HG03060 (cell line): ENCODE data around the gene HECW1.
"Not testable (repeated sequence)": the region's sequence is repeated elsewhere in the genome, so short reads cannot be mapped to it uniquely, and the experiment has no call there.

ENCODE experiments used
- ATAC-seq: cut with Tn5 transposase; IDR thresholded peaks from one replicate; pipeline ENCODE4 v1.9.1; 2021; ENCODE audit warnings: low read depth, moderate number of reproducible peaks; ENCODE audit not compliant: unreplicated experiment

The HECW1 gene

DNA sequence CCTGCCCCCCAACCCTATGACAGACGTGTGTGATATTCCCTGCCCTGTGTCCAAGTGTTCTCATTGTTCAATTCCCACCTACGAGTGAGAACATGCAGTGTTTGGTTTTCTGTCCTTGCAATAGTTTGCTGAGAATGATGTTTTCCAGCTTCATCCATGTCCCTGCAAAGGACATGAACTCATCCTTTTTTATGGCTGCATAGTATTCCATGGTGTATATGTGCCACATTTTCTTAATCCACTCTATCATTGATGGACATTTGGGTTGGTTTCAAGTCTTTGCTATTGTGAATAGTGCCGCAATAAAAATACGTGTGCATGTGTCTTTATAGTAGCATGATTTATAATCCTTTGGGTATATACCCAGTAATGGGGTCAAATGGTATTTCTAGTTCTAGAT lies 231.0 kb downstream of the HECW1 start:
- not testable (repeated sequence) for ATAC-seq

DNA sequence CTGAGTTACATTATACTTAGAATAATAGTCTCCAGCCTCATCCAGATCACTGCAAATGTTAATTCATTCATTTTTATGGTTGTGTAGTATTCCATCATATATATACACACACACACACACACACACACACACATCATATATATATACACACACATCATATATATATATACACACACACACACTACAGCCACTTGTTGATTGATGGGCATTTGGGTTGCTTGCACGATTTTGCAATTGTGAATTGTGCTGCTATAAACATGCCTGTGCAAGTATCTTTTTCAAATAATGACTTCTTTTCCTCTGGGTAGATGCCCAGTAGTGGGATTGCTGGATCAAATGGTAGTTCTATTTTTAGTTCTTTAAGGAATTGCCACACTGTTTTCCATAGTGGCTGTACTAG lies 233.2 kb downstream of the HECW1 start:
- not testable (repeated sequence) for ATAC-seq

- no peak for ATAC-seq
These were observed 239.2 kb downstream of the HECW1 start for GRCh38 chr7:43351683-43352082.

DNA sequence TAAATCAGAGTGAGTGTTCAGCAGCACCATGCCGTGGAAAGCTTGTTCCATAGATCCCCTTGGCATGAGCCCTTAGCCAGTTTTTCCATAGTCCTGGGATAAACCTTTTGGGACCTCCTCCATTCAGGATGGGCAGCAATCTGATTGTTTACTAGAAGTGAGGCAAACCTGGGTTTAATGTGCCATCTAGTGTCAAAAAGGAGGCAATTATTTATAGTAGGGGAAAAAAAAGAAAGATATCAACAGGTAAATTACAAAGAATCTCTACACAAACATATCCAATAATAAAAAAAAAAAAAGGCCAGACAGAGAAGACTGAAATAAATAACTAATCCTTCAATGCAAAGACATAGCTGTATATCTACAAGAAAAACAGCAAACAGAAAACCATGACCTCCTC lies 241.5 kb downstream of the HECW1 start:
- ATAC-seq = no peak

DNA sequence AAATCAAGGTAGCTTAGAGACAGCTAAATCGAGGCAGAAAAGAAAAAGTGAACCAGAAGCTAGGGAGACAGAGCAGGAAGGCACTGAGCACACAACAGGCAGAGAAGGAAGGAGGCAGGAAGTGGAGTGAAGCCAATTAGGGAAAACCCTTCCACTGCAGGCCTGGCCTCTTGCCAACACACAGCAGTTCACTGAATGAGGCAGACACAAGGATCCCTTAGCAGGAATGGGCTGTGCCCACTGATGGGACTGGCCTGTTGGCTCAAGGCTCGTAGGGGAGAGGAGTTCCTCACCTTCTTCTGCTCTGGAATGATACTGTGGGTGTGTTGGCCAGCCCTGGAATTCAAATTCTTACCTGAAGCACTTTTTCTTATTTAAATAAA lies 250.2 kb downstream of the HECW1 start:
- ATAC-seq = no peak

DNA sequence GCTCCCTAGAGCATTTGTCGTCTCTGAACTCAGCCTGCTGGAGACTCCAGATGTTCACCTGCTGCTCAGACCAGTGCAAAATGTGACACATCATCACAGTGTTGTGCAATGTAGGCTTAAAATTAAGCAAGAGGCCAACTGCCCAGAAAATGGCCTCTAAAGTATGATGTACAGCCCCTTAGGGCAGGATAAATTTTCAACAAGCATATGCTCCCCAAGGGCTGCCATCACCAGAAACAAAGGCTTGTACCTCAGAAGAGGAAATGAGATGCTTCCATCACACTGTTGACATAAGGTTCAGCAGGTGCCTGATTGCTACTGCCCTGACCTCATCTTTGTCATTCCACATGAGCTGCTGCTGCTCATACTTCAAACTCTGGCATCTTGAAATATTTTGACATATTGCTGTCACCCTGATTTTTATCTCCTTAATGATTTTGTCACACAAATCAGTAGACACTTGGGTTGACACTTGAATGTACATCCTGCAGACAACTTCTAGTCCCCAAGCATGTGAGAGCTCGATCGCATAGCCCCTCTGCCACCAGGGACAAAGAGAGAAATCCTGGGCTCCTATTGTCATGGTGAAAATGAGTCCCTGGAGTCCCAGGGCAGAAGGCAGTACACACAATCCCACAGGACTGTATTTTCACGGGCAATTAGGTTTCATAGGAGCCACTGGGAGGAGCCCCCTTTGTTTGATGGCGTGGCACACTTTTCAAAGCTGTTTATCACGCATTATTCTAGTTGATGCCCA lies 250.8 kb downstream of the HECW1 start:
- no peak for ATAC-seq

DNA sequence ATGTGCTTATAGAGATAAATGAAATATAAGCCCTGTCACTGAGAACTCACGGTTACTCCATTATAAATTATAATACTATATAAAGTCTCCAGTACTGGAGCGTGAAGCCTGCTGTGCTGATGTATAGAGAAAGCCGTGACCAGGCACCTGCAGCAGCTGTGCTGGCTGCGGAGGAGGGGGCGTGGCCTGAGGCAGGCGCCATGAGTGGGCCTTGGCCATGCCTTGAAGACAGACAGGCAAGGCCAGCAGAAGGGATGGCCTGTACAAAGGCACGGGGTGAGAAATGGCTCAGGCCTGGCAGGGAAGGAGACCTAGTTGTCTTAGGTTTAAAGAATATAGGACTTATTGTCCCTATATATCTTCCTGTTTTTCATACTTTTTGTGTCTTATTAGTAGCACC lies 251.9 kb downstream of the HECW1 start:
- no peak for ATAC-seq

- ATAC-seq = no peak
These were observed 260.4 kb downstream of the HECW1 start for GRCh38 chr7:43372676-43373355.

DNA sequence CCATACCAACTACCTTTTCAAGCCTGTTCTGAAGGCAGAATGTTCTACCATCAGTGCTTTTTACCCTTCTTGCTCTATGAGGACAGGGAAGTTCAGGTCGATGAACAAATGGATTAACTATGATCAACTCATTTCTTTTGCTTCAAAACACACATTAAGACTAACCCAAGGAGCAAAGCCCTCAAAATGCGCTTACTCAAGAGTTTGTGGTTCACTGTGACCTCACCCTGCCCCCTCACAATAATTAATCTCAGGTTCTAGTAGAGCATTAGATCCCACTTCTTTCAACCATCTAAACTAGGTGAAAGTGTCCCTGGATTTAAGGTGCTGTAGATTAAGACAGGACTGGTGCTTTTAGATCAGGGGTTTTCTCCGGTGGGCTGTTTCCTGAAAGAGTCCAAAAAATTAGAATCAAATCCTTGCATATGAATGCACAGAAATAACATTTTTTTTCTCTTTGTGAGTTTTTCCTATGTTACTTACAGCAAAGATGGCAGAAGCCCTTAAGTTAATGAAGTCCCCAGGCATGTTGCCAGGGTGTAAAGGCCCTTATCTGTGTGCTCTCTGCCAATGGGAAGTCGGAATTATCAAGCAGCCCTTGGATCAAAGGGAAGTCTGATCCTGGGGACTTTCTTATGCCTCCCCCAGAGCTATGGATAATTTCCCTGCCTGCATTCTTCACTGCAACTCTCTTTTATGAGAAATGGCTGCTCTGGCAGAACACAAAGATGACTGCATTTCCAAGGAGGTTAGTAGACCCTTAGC lies 264.9 kb downstream of the HECW1 start:
- ATAC-seq = no peak

- ATAC-seq = no peak
These were observed 266.8 kb downstream of the HECW1 start for GRCh38 chr7:43379210-43379609.

DNA sequence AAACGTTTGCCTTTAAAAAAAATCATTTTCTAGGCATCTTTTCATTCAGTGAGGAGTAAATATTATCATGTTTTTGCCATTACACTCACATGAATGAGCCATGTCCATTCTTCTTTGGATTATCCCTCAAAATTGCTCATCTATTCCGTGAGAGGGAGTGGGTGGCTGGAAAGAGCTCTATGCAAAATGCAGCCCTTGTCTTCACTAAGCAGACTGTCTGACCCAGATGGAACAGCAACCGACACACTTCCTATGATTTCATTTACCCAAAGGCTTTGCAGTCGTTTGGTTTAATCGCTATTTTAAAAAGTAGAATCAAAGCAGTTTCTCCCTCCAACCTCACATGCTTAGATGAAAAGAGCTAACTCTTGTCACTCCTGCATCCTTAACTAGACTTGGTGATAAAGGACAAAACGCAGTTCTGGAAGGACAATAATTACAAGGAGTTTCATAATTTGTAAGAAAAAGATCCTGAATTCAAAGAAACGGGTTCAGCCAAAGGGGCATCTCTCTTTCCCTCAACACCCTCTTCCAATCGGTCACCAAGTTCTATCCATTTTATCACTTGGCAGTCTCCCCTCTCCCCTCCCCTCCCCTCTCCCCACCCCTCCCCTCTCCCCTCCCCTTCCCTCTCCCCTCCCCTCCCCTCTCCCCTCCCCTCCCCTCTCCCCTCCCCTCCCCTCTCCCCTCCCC lies 272.3 kb downstream of the HECW1 start:
- no peak for ATAC-seq

GRCh38 chr7:43385309-43385680 lies 272.8 kb downstream of the HECW1 start:
- ATAC-seq = no peak

DNA sequence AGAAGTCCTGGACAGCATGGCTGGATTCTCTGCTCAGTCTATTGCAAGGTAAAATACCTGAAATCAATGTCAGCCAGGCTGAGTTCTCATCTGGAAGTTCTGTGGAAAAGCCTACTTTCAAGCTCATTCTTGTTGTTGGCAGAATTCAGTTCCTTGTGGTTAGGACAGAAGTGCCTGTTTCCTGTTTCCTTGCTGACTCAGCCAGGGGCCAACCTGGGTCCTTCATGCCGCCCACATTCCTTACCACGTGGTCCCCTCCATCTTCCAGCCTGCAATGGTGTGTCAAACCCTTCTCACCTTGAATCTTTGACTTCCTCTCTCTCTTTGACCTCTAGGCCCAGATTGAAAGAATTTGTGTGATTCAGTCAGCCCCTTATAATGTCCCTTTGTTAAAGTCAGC lies 273.4 kb downstream of the HECW1 start:
- ATAC-seq = no peak

DNA sequence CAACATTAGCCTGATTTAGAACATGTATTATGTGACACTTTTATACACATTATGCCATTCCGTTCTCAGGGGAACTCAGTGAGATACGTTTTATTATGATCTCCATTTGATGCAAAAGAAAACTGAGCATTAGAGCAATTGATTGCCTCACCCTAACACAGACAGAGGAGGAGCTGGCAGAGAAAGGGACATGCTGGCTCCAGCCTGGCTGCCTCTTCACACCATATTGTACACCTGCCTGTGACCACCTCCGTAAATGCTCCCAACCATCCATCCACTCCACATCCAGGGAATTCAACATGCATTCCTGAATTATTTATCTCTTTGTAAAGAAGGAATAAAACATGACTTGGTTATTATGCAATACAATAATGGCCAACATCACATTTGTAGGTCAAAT lies 275.5 kb downstream of the HECW1 start:
- ATAC-seq = no peak

- ATAC-seq = no peak
These were observed 278.1 kb downstream of the HECW1 start for GRCh38 chr7:43390576-43390975.

DNA sequence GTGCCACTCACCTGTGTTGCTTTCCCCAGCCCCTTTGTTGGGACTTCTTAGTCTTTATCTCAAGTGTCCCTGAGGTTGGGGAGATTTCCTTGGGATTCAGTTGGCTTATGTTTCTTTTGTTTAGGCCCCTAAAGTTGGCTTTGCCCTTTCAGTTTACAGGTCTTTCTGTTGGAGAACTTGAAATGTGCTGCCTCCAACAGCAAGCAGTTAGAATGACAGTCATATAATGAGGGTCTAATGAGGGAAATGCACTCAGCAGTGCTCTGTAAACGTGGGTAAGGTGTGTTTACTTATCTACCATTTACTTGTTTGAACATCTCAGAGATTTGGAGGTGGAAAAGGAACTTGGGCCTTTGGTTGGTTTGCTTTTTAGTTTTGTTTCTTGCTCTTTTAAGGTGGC lies 279.1 kb downstream of the HECW1 start:
- no peak for ATAC-seq

DNA sequence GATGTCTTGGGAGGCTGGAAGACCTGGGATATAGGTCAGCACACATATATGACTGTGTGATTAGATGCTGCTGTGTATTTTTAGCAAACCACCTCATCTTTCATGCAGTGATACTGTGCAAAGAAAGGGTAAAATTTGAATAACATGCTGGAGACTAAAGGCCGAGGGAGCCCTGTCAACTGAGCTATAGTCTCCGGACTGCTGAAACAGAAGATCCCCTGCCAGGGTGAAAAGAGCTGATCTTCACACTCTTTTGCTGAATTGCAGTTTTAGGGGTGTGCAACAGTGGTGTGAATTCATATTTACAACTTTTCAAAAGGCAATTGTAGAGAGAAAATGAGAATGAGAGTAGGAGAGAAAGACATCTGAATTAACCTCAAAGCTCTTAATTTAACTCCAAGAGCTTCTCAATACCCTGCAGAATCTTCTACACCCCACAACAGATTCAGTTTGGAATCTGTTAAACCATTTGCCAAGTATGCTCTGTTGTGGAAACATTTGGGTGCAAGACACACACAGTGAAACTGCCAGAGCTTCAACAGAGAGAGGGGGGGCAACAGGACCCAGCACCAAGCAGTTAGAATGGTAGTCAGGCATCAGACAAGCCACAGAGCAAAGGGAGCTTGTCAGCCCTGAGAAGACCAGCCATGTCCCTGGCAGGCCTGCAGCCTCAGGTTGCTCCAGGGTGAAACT lies 280.3 kb downstream of the HECW1 start:
- no peak for ATAC-seq

- ATAC-seq = no peak
These were observed 282.1 kb downstream of the HECW1 start for GRCh38 chr7:43394441-43395130.

GRCh38 chr7:43395351-43395750 lies 282.9 kb downstream of the HECW1 start:
- no peak for ATAC-seq

- ATAC-seq = no peak
These were observed 283.8 kb downstream of the HECW1 start for GRCh38 chr7:43396187-43396740.
